Measurements from ENCODE around the gene PTPRK. TPM values are rescaled to one million over a fixed set of nuclear protein-coding genes. Genes with fewer than 3 reads are reported as not detected.

The PTPRK gene
- total and polyA plus RNA-seq, 2 of the 13 experiments (the other 11 are each of a cell fraction or from before 2014, with no cell fraction given), result 43.6 to 98.3 TPM

- POLR2A ChIA-PET, result no interaction called here
- no peak for FAIRE-seq
- intact Hi-C loops (cut with micrococcal nuclease; ENCODE audit: unreplicated experiment), result no loop called here
These were observed 12.4 kb upstream of the PTPRK start for GRCh38 chr6:128532827-128533226.

More at GRCh38 chr6:128532827-128533226, 12.4 kb upstream of the PTPRK start:
- ATAC-seq, result no peak
- no peak for DNase-seq (ENCODE audit: low spot score)
- no peak overlapping the region for H3K9ac ChIP-seq (ENCODE audit: insufficient read depth, low read depth, low read length)
- H3K27me3 ChIP-seq (ENCODE audit: control insufficient read depth in 1 of 2, insufficient read depth in 2 of 2, low read length in 2 of 2), result peaks cover 0 to 9% of the 10 kb centered on the region in 2 experiments; a peak in 1 of 5 replicates
- no peaks in the 10 kb centered on the region for H3K79me2 ChIP-seq (ENCODE audit: insufficient read depth, low read length)
- 27% methylated on average over 3 of the region's 3 CpGs for WGBS (ENCODE audit: low lambda C conversion rate)
- H3K36me3 ChIP-seq (replicated peaks in 1 of 2; ENCODE audit: control insufficient read depth in 1 of 2, insufficient read depth in 2 of 2, low read length in 2 of 2), result no peaks in the 10 kb centered on the region
- no peak overlapping the region for H3K4me3 ChIP-seq (replicated peaks in 1 of 3; ENCODE audit: insufficient read depth in 1 of 3, low read depth in 2 of 3, low read length in 3 of 3)
- CTCF ChIA-PET (ENCODE audit: low intra/inter-chr PET ratio, low total read pairs), result no interaction called here
- BruUV-seq (replicated peaks), result no TSS peak
- in situ Hi-C loops (cut with HindIII; ENCODE audit: extremely low pct_ligation_motif_present, low pct_unique_long_range_greater_than_20kb), result loop anchor here (10.0 kb wide), 1 partner anchor 668 kb away; no protein-coding TSS in a partner anchor
- H3K4me1 ChIP-seq (ENCODE audit: insufficient read depth, low read length), result no peaks in the 10 kb centered on the region
- H3K9me3 ChIP-seq (ENCODE audit: low read length), result no peaks in the 10 kb centered on the region
- no peak overlapping the region for H2AFZ ChIP-seq (ENCODE audit: low read length)
- TF ChIP-seq TOPORS (CRISPR knock-in tag; IDR thresholded peaks at IDR 0.05) (no peak), TBP (CRISPR knock-in tag; IDR thresholded peaks at IDR 0.05) (no peak), SMARCC2 (IDR thresholded peaks at IDR 0.05) (no peak), ZSCAN9 (CRISPR knock-in tag; IDR thresholded peaks at IDR 0.05; ENCODE audit: borderline replicate concordance) (no peak), ATF4 (CRISPR knock-in tag; IDR thresholded peaks at IDR 0.05) (no peak), ZNF513 (CRISPR knock-in tag; conservative IDR thresholded peaks at IDR 0.05) (no peak), HDAC2 (CRISPR knock-in tag; IDR thresholded peaks at IDR 0.05) (no peak), HMG20A (CRISPR knock-in tag; IDR thresholded peaks at IDR 0.05; ENCODE audit: borderline replicate concordance) (no peak), MEIS2 (CRISPR knock-in tag; IDR thresholded peaks at IDR 0.05) (no peak), PBX2 (CRISPR knock-in tag; IDR thresholded peaks at IDR 0.05) (no peak)
- no peak overlapping the region for H3K27ac ChIP-seq (ENCODE audit: extremely low read length, insufficient read depth, low read length)
- no peaks in the 10 kb centered on the region for H4K20me1 ChIP-seq (ENCODE audit: insufficient read depth, low read length)
- no peak overlapping the region for H3K4me2 ChIP-seq (ENCODE audit: low read depth, low read length)

Data from HepG2 (cell line).